ENCODE data around the gene GPRC5B.

GPRC5B gene

DNA sequence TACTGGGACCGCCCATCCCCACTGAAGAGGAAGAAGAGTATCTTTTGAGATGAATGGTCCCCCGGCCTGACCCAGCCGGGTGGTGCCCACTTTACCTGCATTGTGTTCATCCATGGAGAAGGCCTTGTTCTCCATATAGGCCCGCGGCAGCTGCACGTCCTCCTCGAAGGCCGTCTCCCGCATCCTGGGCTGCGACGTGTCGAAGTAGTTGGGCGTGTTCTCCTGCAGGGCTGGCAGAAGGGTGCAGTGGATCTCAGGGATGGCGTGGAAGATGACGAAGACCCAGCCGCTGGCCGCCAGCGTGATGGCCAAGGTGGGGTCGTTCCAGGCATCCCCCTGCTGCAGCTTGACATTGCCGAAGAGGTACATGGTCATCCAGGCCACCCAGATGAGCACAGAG lies 12.9 kb downstream of the GPRC5B start:
- FAIRE-seq: no peak

DNA sequence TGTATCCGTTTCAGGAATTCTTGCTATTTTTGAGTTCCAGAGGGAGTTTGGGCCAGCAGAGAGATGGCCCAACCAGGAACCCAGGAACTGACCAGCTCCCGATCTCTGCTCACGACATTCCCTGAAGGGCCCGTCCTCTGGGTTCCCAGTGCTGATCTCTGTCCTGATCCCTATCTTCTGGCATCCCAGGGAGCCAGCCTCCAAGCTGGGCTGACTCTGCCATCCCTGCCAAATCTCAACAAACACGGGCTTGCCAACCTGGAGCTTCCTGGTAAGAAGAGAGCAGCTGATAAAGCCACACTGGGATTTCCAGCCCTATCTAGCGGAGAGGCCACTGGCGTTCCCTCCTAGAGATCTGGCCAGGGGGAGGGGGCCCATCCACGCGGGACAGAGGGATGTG lies 16.2 kb downstream of the GPRC5B start:
- FAIRE-seq: no peak

DNA sequence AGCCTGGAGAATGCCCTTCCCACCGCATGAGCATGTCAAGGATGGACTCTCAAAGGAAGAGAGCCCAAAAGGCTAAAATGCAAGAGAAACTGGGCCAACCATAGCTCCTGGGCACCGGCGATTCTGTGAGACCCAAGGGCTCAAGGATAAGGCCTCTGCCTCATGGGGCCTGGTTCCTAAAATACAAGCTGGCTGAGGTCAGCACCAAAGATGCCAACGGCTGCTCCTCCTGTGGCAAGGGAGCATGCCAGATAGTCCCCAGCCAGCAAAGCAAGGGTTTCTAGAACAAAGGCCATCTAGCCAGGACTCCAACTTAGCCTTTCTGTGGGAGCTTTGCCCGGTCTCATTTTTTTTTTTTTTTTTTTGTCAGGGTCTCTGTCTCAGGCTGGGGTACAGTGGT lies 20.1 kb downstream of the GPRC5B start:
- FAIRE-seq: no peak

DNA sequence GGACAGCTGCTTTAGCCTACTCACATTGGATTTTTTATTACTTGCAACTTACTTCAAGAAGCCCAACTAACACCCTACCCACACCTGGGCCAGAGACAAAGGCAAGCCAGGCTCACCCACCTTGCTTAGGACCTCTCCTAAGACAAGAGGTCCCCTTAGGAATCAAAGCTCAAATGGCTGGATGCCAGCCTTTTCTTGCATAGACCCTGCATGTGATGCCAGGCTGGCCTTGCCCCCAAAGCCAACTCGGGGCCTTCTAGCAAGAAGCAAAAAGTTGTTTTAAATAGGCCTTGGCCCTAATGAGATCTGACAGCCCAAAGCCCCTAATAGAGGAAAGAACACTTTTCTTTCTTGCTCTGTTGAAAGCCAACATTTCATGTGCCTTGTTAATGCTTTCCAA lies 20.7 kb downstream of the GPRC5B start:
- FAIRE-seq: no peak

GRCh38 chr16:19861811-19862327 lies 22.8 kb downstream of the GPRC5B start:
- no peak for FAIRE-seq

DNA sequence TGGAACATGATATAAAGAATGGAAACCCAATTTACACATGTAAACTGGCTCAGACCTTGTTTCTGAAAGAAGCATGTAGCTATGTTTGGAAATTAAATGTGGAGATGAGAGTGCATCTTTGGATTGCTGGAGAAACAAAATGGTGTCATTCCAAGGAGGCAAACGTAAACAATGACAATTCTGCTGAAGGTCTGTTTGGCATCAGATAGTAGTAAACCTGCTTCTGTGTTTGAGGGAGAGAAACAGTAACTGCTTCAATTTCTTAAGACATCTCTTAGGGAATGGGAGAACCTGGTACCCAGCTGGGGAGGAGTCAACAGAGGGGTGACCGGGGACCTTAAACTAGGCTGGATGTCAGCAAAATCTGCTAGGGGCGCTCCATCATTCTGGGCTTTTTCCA lies 23.5 kb downstream of the GPRC5B start:
- no peak for FAIRE-seq

DNA sequence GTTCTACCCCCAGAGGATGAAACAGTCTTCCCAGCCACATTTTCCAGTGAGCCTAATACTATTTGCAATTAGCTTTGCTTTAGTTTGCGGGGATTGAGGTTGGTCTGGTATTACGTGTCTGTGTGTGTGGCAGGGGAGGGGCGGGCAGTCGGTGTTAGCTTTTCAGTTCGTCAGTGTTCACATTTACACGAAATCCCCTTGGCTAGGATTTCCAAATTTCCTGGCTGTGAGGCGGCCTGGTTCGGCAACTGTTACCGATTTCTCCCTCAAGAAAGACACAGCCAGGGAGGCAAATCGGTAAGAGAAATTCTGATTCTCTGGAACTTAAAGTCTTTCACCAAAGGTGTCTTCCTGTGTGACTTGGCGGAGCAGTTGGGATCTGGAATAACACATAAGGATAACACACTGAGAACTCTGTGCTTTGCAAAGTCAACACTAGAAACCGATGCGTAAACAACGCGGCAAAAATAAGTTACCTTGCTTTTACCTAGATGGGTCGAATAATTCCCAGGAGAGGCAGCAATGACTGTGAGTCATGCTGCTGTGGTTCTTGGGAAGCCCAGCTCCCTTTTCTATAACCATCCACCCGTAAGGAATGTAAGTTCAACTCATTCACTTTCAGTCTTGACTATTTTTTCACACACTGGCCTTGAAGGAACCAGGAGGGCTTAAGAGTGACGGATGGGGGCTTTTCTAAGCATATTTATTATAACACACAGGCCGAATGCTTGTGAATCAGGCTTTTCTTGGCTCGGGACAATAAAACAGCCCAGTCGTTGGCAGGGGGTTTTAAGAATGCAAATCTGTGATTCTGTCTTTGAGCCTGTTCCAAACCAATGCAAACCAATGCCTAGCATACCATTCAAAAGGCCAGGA lies 24.2 kb downstream of the GPRC5B start:
- no peak for FAIRE-seq

DNA sequence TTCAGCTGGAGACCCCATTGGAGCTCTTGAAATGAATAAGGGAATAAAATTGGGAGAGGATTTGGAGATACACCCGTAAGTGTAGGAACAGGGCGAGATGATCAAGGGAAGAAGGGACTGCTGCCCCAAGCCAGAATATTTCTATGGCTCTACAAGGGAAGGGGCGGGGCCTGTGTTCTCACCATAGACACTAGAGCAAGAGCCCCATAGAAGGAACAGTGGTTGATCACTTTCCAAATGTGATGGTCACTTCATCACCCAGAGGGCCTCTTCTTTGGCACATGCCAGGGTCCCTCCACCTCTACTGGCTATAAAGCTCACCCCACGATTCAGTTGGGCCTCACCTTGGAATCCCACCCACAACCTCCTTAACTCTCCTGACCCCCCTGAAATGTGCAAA lies 25.0 kb downstream of the GPRC5B start:
- no peak for FAIRE-seq

DNA sequence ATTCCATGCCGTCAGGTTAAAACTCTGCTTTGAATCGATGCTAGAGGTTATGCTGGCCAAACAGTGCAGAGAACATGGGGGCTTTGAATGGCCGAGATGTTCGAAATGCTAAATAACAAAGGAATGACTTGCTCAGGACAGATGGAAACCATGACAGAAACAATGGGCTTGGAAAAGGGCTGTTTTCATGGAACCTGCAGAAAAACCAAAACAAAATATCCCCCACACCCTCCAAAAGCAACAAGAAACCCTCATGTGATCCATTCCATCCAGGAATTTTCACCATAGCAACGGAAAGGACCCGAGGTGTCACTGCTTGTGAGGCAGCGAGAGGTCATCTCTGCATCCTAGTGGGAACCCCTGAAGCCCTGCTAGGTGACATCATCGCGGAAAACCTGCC lies 25.5 kb downstream of the GPRC5B start:
- FAIRE-seq: no peak

GRCh38 chr16:19858340-19859018 lies 26.2 kb downstream of the GPRC5B start:
- FAIRE-seq: no peak

DNA sequence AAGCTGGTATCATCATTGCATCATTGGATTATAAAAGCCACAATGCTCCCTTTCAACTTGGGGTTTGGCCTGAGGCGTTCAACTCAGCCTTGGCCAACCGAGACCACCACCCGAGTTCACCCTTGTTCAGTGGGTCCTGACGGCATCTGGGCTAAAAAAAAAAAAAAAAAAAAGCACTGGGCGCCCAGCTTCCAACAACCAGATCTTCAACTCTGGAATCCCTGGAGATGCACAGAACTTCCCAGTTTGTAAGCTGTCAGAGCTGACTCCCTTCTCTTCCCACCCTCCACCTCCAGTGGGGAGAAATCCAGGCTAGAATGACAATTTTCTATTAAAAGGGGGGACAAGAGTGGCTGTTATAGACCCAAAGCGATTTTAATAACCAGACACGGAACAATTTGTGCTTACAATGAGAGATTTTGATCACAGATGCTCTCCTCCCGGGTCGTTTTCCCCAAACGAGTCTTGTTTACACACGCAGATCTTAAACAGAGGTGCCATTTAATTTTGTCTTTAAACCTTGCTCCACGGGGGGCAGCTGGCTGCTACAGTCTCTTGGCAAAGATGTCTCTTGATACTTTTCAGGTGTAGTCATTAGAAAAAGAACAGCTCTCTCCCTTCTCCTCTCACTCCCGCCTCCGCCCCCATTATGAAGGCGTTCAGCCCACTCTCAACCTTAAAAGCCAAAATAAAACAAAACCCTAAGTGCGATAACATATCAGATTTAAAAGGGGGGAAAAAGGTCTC lies 26.9 kb downstream of the GPRC5B start:
- no peak for FAIRE-seq

DNA sequence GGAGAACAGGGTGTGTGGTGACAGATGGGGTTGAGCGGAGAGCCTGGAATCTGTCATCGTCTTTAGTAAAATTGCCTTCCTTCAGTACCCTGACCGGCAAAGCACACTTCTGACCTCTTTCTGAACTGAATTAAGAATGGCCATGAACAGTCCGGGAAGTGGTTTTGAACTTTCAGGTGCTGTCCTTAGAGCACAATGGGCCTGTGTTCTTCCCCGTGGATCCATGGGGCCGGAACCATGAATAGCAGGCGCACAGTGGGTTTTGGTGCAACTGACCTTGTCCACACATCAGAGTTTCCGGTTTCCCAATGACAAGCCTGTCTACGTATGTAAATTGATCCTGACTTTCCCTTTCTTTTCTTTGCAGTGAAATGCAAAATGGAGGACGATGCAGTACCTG lies 28.5 kb downstream of the GPRC5B start:
- FAIRE-seq: no peak

GRCh38 chr16:19854543-19854876 lies 30.1 kb downstream of the GPRC5B start:
- no peak for FAIRE-seq

DNA sequence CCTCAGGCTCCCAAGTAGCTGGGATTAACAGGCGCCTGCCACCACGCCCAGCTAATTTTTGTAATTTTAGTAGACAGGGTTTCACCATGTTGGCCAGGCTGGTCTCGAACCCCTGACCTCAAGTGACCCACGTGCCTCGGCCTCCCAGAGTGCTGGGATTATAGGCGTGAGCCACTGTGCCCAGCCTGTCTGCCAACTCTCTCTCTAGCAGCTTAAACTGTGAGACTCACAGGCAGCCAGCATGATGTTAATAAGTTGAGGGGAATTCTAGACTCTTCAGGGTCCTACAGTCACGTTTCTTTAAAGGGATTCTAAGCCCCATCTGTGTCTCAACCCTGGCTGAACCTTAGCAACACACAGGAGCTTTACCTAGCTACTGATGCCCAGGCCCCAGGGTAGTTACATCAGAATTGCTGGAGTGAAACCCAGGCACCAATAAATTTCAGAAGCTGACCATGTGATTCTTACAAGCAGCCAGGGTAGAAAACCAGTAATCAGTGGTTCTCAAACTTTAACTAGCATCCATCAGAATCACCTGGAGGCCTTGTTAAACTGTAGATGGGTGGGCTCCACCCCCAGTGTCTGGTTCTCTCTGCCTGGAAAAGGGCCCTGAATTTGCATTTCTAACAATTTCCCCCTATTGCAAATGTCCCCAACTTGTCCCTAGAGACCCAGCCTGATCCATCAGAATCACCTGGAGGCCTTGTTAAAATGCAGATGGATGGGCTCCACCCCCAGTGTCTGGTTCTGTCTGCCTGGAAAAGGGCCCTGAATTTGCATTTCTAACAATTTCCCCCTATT lies 30.7 kb downstream of the GPRC5B start:
- no peak for FAIRE-seq

DNA sequence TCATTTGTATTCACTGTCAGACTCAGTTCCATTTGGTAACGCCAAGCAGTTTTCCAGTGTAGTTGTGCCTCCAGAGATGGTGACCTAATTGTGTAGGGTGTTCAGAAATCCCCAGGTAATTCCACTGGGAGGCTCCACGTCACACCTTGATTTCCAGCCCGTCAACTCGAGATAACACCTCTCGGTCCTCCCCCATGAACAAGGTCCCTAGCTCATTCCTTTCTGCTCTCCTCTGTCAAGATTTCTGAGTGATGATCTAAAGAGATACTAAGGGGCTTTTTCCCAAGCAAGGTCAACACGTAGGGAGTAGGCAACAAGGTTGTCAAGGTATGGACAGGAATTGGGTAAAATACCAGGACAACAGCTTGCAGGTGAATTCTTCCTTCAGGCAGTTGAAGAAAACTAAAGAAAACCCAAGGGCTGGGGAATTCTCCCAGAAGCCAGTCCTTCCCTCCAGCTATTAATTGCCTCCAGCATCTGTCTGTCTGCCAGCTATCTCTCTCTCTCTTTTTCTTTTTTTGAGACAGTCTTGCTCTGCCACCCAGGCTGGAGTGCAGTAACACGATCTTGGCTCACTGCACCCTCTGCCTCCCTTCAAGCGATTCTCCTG lies 31.4 kb downstream of the GPRC5B start:
- no peak for FAIRE-seq

DNA sequence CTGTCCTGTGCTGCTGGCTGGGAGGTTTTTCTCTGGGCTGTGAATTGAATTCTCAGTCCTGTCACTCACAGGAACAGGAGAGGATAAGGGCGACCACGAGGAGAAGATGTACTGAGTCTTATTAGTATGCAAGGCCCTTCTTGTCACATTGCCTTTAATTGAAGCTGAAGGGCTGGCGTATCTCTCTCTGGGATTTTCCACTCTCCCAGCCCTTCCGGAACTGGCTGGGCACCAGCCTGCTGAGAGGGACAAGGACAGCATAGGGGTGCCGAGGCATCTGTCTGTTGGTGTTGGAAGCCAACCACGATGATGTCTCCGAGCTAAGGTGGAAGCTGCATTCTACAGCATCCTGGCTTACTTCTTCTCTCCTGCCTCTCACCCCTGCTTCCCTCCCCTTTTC lies 33.2 kb downstream of the GPRC5B start:
- FAIRE-seq: no peak

DNA sequence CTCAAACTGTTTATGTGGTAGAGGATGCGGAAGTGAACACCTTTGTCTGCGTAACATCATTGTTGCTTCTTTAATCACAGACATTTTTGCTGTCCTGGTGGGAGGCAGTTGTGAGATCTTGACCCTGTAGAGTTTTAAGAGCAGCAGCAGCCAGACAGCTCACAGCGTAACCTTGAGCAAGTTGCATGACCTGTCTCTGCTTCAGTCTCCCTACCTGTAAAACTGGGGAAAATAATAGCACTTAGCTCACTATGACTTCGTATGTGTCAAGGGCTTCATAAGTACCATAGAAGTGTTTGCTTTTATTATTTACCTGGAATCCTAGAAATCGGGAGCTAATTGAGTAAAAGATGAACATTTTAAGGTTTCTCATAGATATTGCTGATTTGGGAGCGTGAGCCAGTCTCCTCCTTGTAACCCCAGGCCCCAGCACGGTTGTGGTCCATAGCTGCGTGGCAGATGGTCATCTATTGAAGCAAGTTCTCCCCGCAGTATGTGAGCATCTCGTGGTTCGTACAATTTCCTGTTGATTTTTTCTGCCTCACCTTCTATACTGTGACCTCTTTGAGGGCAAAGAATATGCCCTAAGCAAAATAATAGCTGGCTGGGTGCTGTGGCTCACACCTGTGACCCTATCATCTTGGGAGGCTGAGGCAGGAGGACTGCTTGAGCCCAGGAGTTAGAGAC lies 34.4 kb downstream of the GPRC5B start:
- FAIRE-seq: no peak

DNA sequence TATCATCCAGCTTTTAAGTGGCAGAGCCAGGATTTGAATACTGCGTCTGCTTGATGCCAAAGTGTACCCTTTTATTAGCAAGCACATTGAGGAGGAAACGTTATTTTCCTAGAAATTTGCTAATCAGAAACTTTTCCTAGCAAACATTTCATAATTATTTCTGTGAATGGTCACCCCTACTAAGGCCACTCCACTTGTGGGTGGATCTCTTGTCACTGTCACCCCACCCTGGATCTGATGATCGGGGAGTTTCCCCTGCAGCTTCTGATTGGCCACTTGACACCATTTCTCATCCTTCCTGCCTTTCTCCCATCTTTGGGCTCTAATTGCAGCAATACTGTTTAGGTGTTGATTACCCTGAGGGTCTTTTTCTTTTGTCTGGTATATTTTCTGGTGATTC lies 35.9 kb downstream of the GPRC5B start:
- FAIRE-seq: no peak

DNA sequence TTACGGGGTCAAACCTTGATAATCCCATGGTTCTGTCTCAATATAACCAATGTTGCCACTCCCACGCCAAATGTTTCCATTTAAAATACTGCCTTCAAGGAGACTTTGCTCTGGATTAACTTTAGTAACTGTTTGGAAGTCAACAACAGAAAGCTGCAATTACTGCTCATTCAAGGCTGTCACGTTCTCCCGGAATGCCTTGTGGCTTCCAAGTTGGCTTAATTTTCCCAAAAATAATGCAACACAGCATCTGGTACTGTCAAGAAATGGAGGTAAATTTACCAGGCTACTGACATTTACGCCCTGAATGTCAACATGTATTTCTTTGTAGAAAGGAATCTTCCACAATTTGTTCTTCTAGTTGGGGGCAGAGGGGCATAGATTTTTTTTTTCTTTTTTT lies 38.2 kb downstream of the GPRC5B start:
- no peak for FAIRE-seq

DNA sequence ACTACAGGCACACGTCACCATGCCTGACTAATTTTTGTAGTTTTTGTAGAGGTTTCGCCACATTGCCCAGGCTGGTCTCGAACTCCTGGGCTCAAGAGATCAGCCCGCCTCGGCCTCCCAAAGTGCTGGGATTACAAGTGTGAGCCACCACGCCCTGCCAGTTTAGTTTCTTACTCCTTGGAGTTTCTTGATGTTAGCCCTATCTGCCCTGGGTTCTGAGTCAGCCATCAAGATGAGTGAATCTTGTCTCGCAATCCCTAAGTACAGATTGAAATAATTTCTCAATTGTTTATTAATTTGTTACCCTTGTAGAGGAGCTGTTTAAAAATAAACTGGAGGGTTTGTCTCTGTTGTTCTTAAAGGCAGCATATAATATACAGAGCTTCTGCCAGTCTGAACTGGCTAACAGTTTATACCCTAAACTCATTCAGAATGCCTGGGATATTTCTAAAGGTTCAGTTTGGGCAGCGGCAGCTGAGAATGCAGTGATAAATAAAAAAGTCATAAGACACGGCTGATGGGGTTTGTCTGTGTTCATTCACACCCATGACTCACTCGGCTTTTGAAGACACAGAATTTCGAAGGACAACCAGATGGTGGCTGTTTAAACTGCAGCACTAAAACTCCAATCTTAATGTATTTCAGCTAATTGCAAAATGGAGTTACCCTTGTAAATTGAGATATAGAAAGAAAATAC lies 39.6 kb downstream of the GPRC5B start:
- no peak for FAIRE-seq

DNA sequence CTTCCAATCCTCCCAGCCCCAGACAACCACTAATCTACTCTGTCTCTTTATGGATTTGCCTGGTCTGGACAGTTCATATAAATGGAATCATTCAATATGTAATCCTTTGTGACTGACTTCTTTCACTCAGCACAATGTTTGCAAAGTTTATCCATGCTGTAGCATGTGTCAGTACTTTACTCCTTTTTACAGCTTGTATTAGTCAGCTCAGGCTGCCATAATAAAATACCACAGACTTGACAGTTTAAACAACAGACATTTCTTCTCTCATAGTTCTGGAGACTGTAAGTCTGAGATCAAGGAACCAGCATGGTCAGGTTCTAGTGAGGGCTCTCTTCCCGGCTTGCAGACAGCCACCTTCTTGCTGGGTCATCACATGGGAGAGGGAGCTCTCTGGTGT lies 41.3 kb downstream of the GPRC5B start:
- FAIRE-seq: no peak

Data from A204.1 (cell line).